A549 (cell line): ENCODE data around the gene PLCZ1. TPM values are rescaled to one million over a fixed set of nuclear protein-coding genes. Genes with fewer than 3 reads are reported as not detected.

Experiments
- ATAC-seq, 2 experiments: fragments of 200-7000 bp in 1 of 2; fragments of >200 bp in 1 of 2; cut with Nextera tagmentation in 1 of 2; cut with Tn5 transposase in 1 of 2; 3 replicates each; pipeline versions ENCODE4 v1.8.0 to v1.9.1; 2018 to 2020; ENCODE audit warnings: mild to moderate bottlenecking in 1 of 2, moderate library complexity in 1 of 2
- CTCF ChIA-PET: fragments of 300-600 bp; sonication (Branson Sonifier 250); formaldehyde crosslinking; extraction: SDS; loops from one replicate; lab custom pipeline; 2021; ENCODE audit warnings: antibody characterized with exemption, inconsistent platforms; lab: Yijun Ruan, JAX
- POLR2A ChIA-PET: fragments of 350-600 bp; formaldehyde crosslinking; extraction: SDS; loops from one replicate; lab custom pipeline; 2021; ENCODE audit warnings: antibody characterized with exemption, inconsistent platforms; lab: Yijun Ruan, JAX
- DNase-seq, 2 experiments: peaks; one replicate each; pipeline versions ENCODE4 v3.0.0 to v3.0.0-alpha.2; 2011 to 2016; ENCODE audit warnings: low read depth in 1 of 2, low spot score in 1 of 2
- FAIRE-seq: peaks from 2 replicates; lab custom pipeline; 2011; peaks lifted over from hg19 to GRCh38; lab: Jason Lieb, UNC
- H3K27ac ChIP-seq, 2 experiments: fragments of >200 bp; sonication (Bioruptor Twin); formaldehyde crosslinking; 3 replicates each; pipeline ENCODE4 v1.5.1; 2016 to 2017
- H3K4me1 ChIP-seq: fragments of >200 bp; sonication (Bioruptor Twin); formaldehyde crosslinking; 3 replicates; pipeline ENCODE4 v1.6.1; 2016
- H3K4me2 ChIP-seq: fragments of >200 bp; sonication (Bioruptor Twin); formaldehyde crosslinking; 3 replicates; pipeline ENCODE4 v1.6.1; 2016
- H3K4me3 ChIP-seq: fragments of >200 bp; sonication (Bioruptor Twin); formaldehyde crosslinking; 3 replicates; pipeline ENCODE4 v1.5.1; 2016
- H3K9me3 ChIP-seq: fragments of >200 bp; sonication (Bioruptor Twin); formaldehyde crosslinking; 3 replicates; pipeline ENCODE4 v1.6.1; 2016
- CEBPB ChIP-seq, 2 experiments: fragments of >200 bp in 1 of 2; sonication (Bioruptor Twin) in 1 of 2; formaldehyde crosslinking in 1 of 2; IDR thresholded peaks; 2 replicates each; pipeline ENCODE4 v1.6.1; 2012 to 2016
- CHD4 ChIP-seq: fragments of 200-600 bp; sonication (generic); IDR thresholded peaks from 2 replicates; pipeline ENCODE4 v1.6.1; 2016; ENCODE audit warnings: antibody characterized with exemption, mild to moderate bottlenecking, borderline replicate concordance
- CTCF ChIP-seq: fragments of >200 bp; sonication (Bioruptor Twin); formaldehyde crosslinking; IDR thresholded peaks from 3 replicates; pipeline ENCODE4 v1.5.1; 2016
- GATA3 ChIP-seq: IDR thresholded peaks from 2 replicates; pipeline ENCODE4 v1.6.1; 2012; ENCODE audit warnings: borderline replicate concordance
- HOXA7 ChIP-seq: fragments of 250-450 bp; sonication (Bioruptor Pico); IDR thresholded peaks from 2 replicates; pipeline ENCODE4 v1.5.0; 2020; ENCODE audit warnings: mild to moderate bottlenecking, moderate library complexity
- HOXB13 ChIP-seq: fragments of 250-450 bp; sonication (Bioruptor Pico); IDR thresholded peaks from 2 replicates; pipeline ENCODE4 v1.5.0; 2020; ENCODE audit warnings: low read depth, mild to moderate bottlenecking, moderate library complexity
- KDM1A ChIP-seq: fragments of 200-600 bp; sonication (generic); IDR thresholded peaks from 2 replicates; pipeline ENCODE4 v1.6.1; 2016; ENCODE audit warnings: low read depth, mild to moderate bottlenecking
- NR3C1 ChIP-seq: fragments of >200 bp; sonication (Bioruptor Twin); formaldehyde crosslinking; IDR thresholded peaks from 3 replicates; pipeline ENCODE4 v1.6.1; 2017
- PBX3 ChIP-seq: IDR thresholded peaks from 2 replicates; pipeline ENCODE4 v1.6.1; 2012
- PHF8 ChIP-seq: fragments of 200-600 bp; sonication (generic); IDR thresholded peaks from 2 replicates; pipeline ENCODE4 v1.6.1; 2016; ENCODE audit warnings: low read depth, mild to moderate bottlenecking, antibody characterized with exemption, moderate library complexity, borderline replicate concordance
- POLR2A ChIP-seq: IDR thresholded peaks from 2 replicates; pipeline ENCODE4 v1.6.1; 2012; ENCODE audit warnings: mild to moderate bottlenecking, low read length
- RFX5 ChIP-seq: fragments of 450-650 bp; IDR thresholded peaks from 2 replicates; pipeline ENCODE4 v1.7.1; 2014; ENCODE audit warnings: antibody characterized with exemption, mild to moderate bottlenecking, moderate library complexity
- RNF2 ChIP-seq: fragments of 200-600 bp; sonication (generic); IDR thresholded peaks from 2 replicates; pipeline ENCODE4 v1.6.1; 2016; ENCODE audit warnings: low read depth, mild to moderate bottlenecking, antibody characterized with exemption, moderate library complexity, borderline replicate concordance
- SREBF2 ChIP-seq: fragments of 450-650 bp; IDR thresholded peaks from 2 replicates; pipeline ENCODE4 v1.6.1; 2014; ENCODE audit warnings: mild to moderate bottlenecking, moderate library complexity
- ZC3H11A ChIP-seq: fragments of 450-650 bp; IDR thresholded peaks from 2 replicates; pipeline ENCODE4 v1.6.1; 2014; ENCODE audit warnings: antibody characterized with exemption, mild to moderate bottlenecking
- ZNF302 ChIP-seq: fragments of 250-450 bp; sonication (Bioruptor Pico); IDR thresholded peaks from 2 replicates; pipeline ENCODE4 v1.9.0; 2021; ENCODE audit warnings: inconsistent platforms, mild to moderate bottlenecking, moderate library complexity
- WGBS: methylation state at CpG from one replicate; pipeline ENCODE4 v1.1.6; 2017; ENCODE audit errors: missing lambda C conversion rate; 5-methylcytosine and 5-hydroxymethylcytosine counted together
- polyA plus RNA-seq, 4 experiments: library from polyadenylated mRNA; depleted of rRNA in 3 of 4; stranded (reverse); fragments of >200 nt; fragmentation: RNase III in 1 of 4; extraction: RNeasy Plus Mini Kit Qiagen cat#74134 plus additional on column Dnase treatment in 1 of 4; gene quantifications; 2 replicates in 3 of 4; 3 replicates in 1 of 4; pipeline ENCODE4 v1.2.3, GENCODE V29; 2011 to 2017
- TF ChIP-seq, protein P1 (sequence below): fragments of 250-450 bp; sonication (Bioruptor Pico); IDR thresholded peaks from 2 replicates; pipeline ENCODE4 v1.5.0; 2020; ENCODE audit warnings: low read depth, mild to moderate bottlenecking, moderate library complexity
- TF ChIP-seq, protein P2 (sequence below): fragments of >200 bp; sonication (Bioruptor Twin); formaldehyde crosslinking; IDR thresholded peaks from 3 replicates; pipeline ENCODE4 v1.6.1; 2016

Gene PLCZ1
- polyA plus RNA-seq, 2 of the 4 experiments (the other 2 are of a cell fraction), result not detected

- Histone ChIP-seq H3K4me3 (no peak overlapping the region), H3K27ac (no peak overlapping the region), H3K9me3 (no peaks in the 10 kb centered on the region), H3K4me2 (no peak overlapping the region), H3K4me1 (no peaks in the 10 kb centered on the region)
- FAIRE-seq (no peak), DNase-seq (no peak), ATAC-seq (no peak)
- 61% methylated on average over 4 of the region's 4 CpGs for WGBS
- ChIA-PET CTCF (no interaction called here), POLR2A (interaction anchor here (0.6 kb wide), 1 partner anchor 155 kb away, joined by 6 read pairs; no protein-coding TSS in a partner anchor)
- no peak for TF ChIP-seq SREBF2
These were observed 97.4 kb downstream of the PLCZ1 start for GRCh38 chr12:18640321-18640955.

DNA sequence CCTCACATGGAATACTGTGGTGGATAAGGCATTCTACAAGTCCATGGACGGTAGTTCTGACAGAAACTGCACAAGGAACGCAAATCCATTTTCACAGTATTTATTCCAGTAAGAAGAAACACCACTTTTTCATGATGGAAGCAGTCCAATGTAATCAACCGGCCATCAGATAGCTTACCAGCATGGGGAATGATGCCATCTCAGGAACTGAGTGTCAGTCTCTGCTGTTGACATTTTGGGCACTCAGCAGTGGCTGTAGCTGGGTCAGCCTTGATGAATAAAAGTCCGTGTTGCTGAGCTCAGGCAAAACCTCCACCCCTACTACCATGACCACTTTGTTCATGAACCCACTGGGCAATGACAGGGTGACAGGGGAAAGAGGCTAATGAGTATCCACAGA, 103.4 kb downstream of the PLCZ1 start:
- POLR2A ChIA-PET, result no interaction called here
- ATAC-seq (no peak), DNase-seq (no peak), FAIRE-seq (no peak)
- Histone ChIP-seq H3K9me3 (no peaks in the 10 kb centered on the region; the same call in 2 of the 3 replicates), H3K4me1 (no peaks in the 10 kb centered on the region), H3K4me2 (no peak overlapping the region), H3K27ac (no peak overlapping the region), H3K4me3 (no peak overlapping the region)
- WGBS, result 39% methylated on average over 4 of the region's 4 CpGs
- TF ChIP-seq, protein P1, sequence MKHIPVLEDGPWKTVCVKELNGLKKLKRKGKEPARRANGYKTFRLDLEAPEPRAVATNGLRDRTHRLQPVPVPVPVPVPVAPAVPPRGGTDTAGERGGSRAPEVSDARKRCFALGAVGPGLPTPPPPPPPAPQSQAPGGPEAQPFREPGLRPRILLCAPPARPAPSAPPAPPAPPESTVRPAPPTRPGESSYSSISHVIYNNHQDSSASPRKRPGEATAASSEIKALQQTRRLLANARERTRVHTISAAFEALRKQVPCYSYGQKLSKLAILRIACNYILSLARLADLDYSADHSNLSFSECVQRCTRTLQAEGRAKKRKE (CRISPR knock-in tag), result no peak
- no peak for TF ChIP-seq RFX5
- TF ChIP-seq HOXB13 (CRISPR knock-in tag), result no peak
- TF ChIP-seq GATA3, result no peak
- TF ChIP-seq CEBPB (IDR thresholded peaks at IDR 0.05), result no peak
- TF ChIP-seq CHD4, result no peak
- no peak for TF ChIP-seq ZNF302 (CRISPR knock-in tag)
- no peak for TF ChIP-seq POLR2A
- TF ChIP-seq HOXA7 (CRISPR knock-in tag), result no peak
- no peak for TF ChIP-seq RNF2
- TF ChIP-seq PHF8, result no peak
- no peak for TF ChIP-seq PBX3
- TF ChIP-seq KDM1A, result no peak
- TF ChIP-seq NR3C1, result no peak
- no peak for TF ChIP-seq ZC3H11A
- TF ChIP-seq CTCF, result no peak
- TF ChIP-seq, protein P2, sequence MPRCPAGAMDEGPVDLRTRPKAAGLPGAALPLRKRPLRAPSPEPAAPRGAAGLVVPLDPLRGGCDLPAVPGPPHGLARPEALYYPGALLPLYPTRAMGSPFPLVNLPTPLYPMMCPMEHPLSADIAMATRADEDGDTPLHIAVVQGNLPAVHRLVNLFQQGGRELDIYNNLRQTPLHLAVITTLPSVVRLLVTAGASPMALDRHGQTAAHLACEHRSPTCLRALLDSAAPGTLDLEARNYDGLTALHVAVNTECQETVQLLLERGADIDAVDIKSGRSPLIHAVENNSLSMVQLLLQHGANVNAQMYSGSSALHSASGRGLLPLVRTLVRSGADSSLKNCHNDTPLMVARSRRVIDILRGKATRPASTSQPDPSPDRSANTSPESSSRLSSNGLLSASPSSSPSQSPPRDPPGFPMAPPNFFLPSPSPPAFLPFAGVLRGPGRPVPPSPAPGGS, result no peak
- CTCF ChIA-PET, result no interaction called here

Other genes with a start within 250 kb of the PLCZ1 start
- gene CAPZA3, start 107 bp upstream of the PLCZ1 start, polyA plus RNA-seq (2011; rRNA removed), result not detected in 2 replicates
- not detected in 3 replicates for gene CAPZA3, start 107 bp upstream of the PLCZ1 start, polyA plus RNA-seq (2017; fragmentation: RNase III; extraction: RNeasy Plus Mini Kit Qiagen cat#74134 plus additional on column Dnase treatment)